Spleen (tissue), 7 donors: ENCODE results near the gene CASP5.

Source experiments
- CTCF ChIP-seq, 11 experiments: fragments of 200-600 bp in 7 of 11; fragments of 450-650 bp in 4 of 11; sonication (generic) in 4 of 11; IDR thresholded peaks in 8 of 11; conservative IDR thresholded peaks in 3 of 11; 1 replicate in 7 of 11; 2 replicates in 4 of 11; pipeline versions ENCODE4 v1.4.0 to v1.8.0; 2016 to 2021; ENCODE audit warnings: antibody characterized with exemption in 11 of 11, inconsistent platforms in 4 of 11, mild to moderate bottlenecking in 1 of 11
- POLR2A ChIP-seq, 3 donors: fragments of 450-650 bp; IDR thresholded peaks; one replicate each; pipeline ENCODE4 v1.5.1; 2017; ENCODE audit warnings: antibody characterized with exemption in 3 of 3, mild to moderate bottlenecking in 1 of 3
- POLR2AphosphoS5 ChIP-seq, 3 donors: sonication (generic); formaldehyde crosslinking; IDR thresholded peaks; one replicate each; pipeline ENCODE4 v1.5.1; 2017; ENCODE audit warnings: antibody characterized with exemption in 3 of 3
- donor health status: DM: no; HTN: no; CAD: no; lungs with moderate emphysema.
- donor health status: DM: no; HTN: no; CAD: no.
- donor health status: DM: no; HTN: no; CAD: no.

GRCh38 chr11:105046898-105047579 is 24.1 kb upstream of the CASP5 start:
- TF ChIP-seq POLR2A (IDR thresholded peaks at IDR 0.05), result no peak
- no peak for TF ChIP-seq CTCF (IDR thresholded peaks at IDR 0.05 in 8 of 11, conservative IDR thresholded peaks at IDR 0.05 in 3 of 11)
- no peak for TF ChIP-seq POLR2AphosphoS5 (IDR thresholded peaks at IDR 0.05)
